ACHN (cell line): Measurements from ENCODE around the gene CLTRN.

Source experiments
- DNase-seq: peaks from one replicate; pipeline ENCODE4 v3.0.0-alpha.2; 2015
- in situ Hi-C: cut with HindIII; loops from 2 replicates; pipeline ENCODE4 v1.10.0; 2017; ENCODE audit warnings: low sequenced_read_pairs, low pct_ligation_motif_present, low pct_unique_long_range_greater_than_20kb

Gene CLTRN

DNA sequence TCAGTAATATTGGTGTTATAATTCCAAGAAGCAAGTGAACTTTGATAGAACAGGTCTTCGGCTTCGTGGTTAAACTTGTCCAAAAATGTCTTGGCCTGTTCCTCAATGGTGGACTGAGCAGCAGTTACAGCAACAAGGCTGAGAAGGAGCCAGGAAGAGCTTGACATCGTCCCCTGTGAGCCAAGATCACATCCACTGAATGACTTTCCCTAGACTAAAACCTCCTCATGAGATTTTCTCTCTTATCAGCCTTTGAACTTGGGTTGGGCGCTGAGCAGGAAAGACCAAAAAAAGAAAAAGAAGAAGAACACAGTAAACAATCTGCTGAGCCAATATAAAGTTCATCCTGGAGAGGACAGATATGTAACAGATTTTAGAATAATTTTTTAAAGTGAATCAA, 63.9 kb downstream of the CLTRN start, which contains the start of gene ACE2:
Gene ACE2 (minus strand): TSS at position 216 of the 400 bp plus-strand sequence. CDS start 49 bp downstream, at position 167.
- in situ Hi-C loops, result no loop called here
- no peak for DNase-seq

DNA sequence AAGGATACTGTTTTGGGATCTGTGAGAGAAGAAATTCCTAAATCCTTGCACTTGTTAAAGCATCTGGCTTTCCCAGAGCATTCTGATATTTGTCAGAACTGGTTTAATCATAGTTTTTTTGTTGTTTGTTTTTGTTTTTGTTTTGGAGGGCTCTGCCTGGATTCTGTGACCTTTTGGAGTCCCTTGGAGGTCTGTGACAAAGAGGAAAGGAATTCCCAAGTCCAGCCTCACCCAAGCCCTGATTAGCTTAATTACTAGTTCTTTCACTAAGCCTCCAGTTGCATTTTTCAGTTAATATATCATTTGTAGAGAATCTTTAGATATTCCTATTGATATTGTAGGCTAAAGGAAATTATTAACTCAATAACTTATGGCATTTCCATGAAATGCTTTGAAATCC, 64.6 kb downstream of the CLTRN start:
- no peak for DNase-seq
- in situ Hi-C loops, result no loop called here

DNA sequence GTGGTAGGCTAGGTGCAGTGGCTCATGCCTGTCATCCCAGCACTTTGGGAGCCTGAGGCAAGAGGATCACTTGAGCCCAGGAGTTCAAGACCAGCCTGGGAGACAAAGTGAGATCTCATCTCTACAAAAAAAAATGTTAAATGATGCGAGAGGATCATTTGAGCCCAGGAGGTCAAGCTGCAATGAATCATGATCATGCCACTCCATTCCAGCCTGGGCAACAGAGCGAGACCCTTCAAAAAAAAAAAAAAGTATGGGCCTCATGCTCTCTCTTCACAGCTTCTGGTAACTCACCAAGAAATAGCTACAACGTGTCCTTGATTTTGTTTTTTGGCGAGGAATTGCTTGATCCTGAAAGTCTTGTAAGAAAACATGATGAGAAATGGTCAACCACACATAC, 65.1 kb downstream of the CLTRN start:
- in situ Hi-C loops, result no loop called here
- DNase-seq, result peak; percentile 35

DNA sequence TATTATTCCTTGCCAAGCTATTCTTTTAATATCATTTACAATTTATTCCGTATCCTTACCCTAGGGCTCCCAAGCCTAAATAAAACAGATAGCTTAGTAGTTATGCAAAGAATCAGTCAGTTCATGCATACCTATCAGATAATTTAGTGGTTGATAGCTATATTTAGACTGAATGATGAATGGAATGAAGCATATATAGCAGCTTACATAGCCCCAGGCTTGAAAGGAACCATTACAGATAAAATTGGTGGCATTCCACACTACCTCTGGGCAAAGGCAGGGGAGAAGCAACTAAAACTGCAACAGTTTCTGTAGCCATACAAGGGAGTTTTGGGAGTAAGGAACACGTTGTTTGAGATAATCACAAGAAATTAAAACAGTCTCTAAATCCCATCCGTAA, 66.6 kb downstream of the CLTRN start:
- in situ Hi-C loops, result no loop called here
- DNase-seq, result no peak

DNA sequence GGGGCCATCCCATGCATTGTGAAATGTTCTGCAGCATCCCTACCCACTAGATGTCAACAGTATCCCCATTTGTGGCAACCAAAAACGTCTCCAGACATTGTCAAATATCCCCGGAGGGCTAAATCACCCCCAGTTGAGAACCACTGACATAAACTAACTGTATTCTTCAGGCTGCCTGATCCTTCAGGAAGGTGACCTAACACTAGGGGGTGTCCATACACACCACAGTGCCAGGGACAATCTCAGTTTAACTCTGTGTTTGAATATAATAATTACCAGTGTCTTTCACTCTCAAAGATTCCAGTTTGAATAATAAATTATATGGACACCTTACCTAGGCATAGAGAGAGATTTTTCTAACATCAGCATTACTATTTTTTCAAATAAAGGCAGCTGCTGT, 70.2 kb downstream of the CLTRN start:
- in situ Hi-C loops, result no loop called here
- DNase-seq, result peak; percentile 4

DNA sequence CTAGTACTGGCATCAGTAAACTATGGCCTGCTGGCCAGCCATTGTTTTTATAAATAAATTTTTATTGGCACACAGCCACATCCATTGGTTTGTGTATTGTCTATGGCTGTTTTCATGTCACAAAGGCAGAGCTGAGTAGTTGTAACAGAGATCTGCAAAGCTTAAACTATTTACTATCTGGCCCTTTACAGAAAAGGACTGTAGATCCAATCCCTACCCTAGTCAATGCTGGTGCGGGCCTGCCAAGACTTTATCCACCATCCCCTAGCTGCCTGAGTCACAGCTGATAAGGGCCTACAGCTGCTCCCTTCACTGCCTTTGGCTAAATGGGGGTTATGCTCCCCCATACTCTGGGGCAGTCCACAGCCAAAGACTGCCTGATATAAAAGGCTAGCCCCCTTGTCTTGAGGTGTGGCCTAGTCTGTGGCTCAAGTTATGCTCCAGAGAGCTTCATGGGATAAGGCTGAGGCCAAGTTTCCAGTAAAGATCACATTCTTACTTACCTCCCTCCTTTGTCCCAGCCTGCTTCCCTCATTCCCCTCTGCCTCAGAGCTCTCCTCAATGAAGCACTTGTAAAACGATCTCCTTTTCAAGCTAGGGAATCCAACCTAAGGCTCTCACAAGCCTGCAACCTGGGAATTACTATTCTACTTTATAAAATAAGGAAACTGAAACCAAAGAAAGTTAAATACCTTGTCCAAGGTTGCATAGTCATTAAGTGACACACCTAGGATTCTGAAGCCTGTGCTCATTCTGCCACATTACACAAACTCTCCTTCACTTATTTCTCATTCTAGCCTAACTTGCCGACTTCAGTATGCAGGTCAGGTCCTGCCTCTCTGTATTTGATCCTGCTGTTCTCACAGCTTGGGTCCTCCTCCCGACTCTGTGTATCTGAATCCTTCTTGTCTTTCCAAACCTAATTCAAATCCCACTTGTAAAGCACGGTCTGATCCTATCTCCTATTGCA, 84.5 kb downstream of the CLTRN start:
- no peak for DNase-seq
- in situ Hi-C loops, result no loop called here
